ENCODE results near the gene FANCB.

The FANCB gene

GRCh38 chrX:14872851-14873675 lies at the start of gene FANCB, which contains the start of gene MOSPD2:
Gene FANCB (minus strand): TSS chrX:14873069. CDS start chrX:14865510, 7,559 bp downstream.
Gene MOSPD2 (plus strand): TSS chrX:14873421. CDS start chrX:14873529, 108 bp downstream.
- Histone ChIP-seq H3K4me3 (peak within 1 kb of the TSS; percentile 88), H3K27me3 (ENCODE audit: low read depth) (no peaks in the 10 kb centered on the region)

GRCh38 chrX:14922437-14922836 lies 49.6 kb upstream of the FANCB start:
- Histone ChIP-seq H3K4me1 (no peaks in the 10 kb centered on the region), H3K9me3 (no peaks in the 10 kb centered on the region), H3K4me3 (no peak overlapping the region), H3K36me3 (replicated peaks) (no peaks in the 10 kb centered on the region; the same call in 1 of the 2 replicates), H3K27me3 (ENCODE audit: low read depth) (no peaks in the 10 kb centered on the region)
- DNase-seq (ENCODE audit: low spot score in 2 of 2) = no peak
- in situ Hi-C loops (cut with MboI; ENCODE audit: low sequenced_read_pairs) = no loop called here

More at GRCh38 chrX:14872851-14873675, at the start of gene FANCB, which contains the start of gene MOSPD2:
- Histone ChIP-seq H3K4me1 (peaks cover 9% of the 10 kb centered on the region), H3K36me3 (replicated peaks) (peaks cover 8% of the 10 kb centered on the region), H3K9me3 (no peaks in the 10 kb centered on the region)
- in situ Hi-C loops (cut with MboI; ENCODE audit: low sequenced_read_pairs) = no loop called here
- DNase-seq (ENCODE audit: low spot score in 2 of 2) = peak; percentile 94 to 99

GRCh38 chrX:14920196-14920595 lies 47.3 kb upstream of the FANCB start:
- Histone ChIP-seq H3K4me3 (no peak overlapping the region), H3K36me3 (replicated peaks) (peaks cover 10% of the 10 kb centered on the region), H3K4me1 (no peaks in the 10 kb centered on the region), H3K27me3 (ENCODE audit: low read depth) (no peaks in the 10 kb centered on the region), H3K9me3 (no peaks in the 10 kb centered on the region)
- no peak for DNase-seq (ENCODE audit: low spot score in 2 of 2)
- in situ Hi-C loops (cut with MboI; ENCODE audit: low sequenced_read_pairs) = no loop called here

- H3K27me3 ChIP-seq (ENCODE audit: low read depth) = no peaks in the 10 kb centered on the region
- H3K4me3 ChIP-seq = no peak overlapping the region
- in situ Hi-C loops (cut with MboI; ENCODE audit: low sequenced_read_pairs) = no loop called here
- H3K36me3 ChIP-seq (replicated peaks) = peaks cover 10% of the 10 kb centered on the region
- no peaks in the 10 kb centered on the region for H3K4me1 ChIP-seq
- DNase-seq (ENCODE audit: low spot score in 2 of 2) = no peak
- H3K9me3 ChIP-seq = no peaks in the 10 kb centered on the region
Observed at GRCh38 chrX:14919407-14919806, 46.5 kb upstream of the FANCB start.

- in situ Hi-C loops (cut with MboI; ENCODE audit: low sequenced_read_pairs) = no loop called here
Observed at GRCh38 chrX:14916017-14916674, 43.3 kb upstream of the FANCB start.

GRCh38 chrX:14915596-14915995 lies 42.7 kb upstream of the FANCB start:
- H3K36me3 ChIP-seq (replicated peaks) = peaks cover 19% of the 10 kb centered on the region
- in situ Hi-C loops (cut with MboI; ENCODE audit: low sequenced_read_pairs) = no loop called here
- no peak for DNase-seq (ENCODE audit: low spot score in 2 of 2)

More at GRCh38 chrX:14916017-14916674, 43.3 kb upstream of the FANCB start:
- H3K4me1 ChIP-seq = no peaks in the 10 kb centered on the region
- no peak for DNase-seq (ENCODE audit: low spot score in 2 of 2)
- H3K9me3 ChIP-seq = no peaks in the 10 kb centered on the region
- no peak overlapping the region for H3K4me3 ChIP-seq
- H3K36me3 ChIP-seq (replicated peaks) = peaks cover 19% of the 10 kb centered on the region
- H3K27me3 ChIP-seq (ENCODE audit: low read depth) = no peaks in the 10 kb centered on the region

GRCh38 chrX:14913241-14913640 lies 40.4 kb upstream of the FANCB start:
- peaks cover 19% of the 10 kb centered on the region for H3K36me3 ChIP-seq (replicated peaks)
- in situ Hi-C loops (cut with MboI; ENCODE audit: low sequenced_read_pairs) = no loop called here
- H3K9me3 ChIP-seq = no peaks in the 10 kb centered on the region
- no peak for DNase-seq (ENCODE audit: low spot score in 2 of 2)
- H3K4me3 ChIP-seq = no peak overlapping the region
- H3K4me1 ChIP-seq = no peaks in the 10 kb centered on the region
- no peaks in the 10 kb centered on the region for H3K27me3 ChIP-seq (ENCODE audit: low read depth)

More at GRCh38 chrX:14915596-14915995, 42.7 kb upstream of the FANCB start:
- no peaks in the 10 kb centered on the region for H3K4me1 ChIP-seq
- H3K27me3 ChIP-seq (ENCODE audit: low read depth) = no peaks in the 10 kb centered on the region
- H3K9me3 ChIP-seq = no peaks in the 10 kb centered on the region
- no peak overlapping the region for H3K4me3 ChIP-seq

- Histone ChIP-seq H3K4me1 (no peaks in the 10 kb centered on the region), H3K4me3 (no peak overlapping the region), H3K27me3 (ENCODE audit: low read depth) (no peaks in the 10 kb centered on the region), H3K9me3 (no peaks in the 10 kb centered on the region), H3K36me3 (replicated peaks) (no peaks in the 10 kb centered on the region)
- in situ Hi-C loops (cut with MboI; ENCODE audit: low sequenced_read_pairs) = no loop called here
- no peak for DNase-seq (ENCODE audit: low spot score in 2 of 2)
Observed at GRCh38 chrX:14903891-14904290, 31.0 kb upstream of the FANCB start.

- DNase-seq (ENCODE audit: low spot score in 2 of 2) = no peak
- in situ Hi-C loops (cut with MboI; ENCODE audit: low sequenced_read_pairs) = no loop called here
- H3K4me1 ChIP-seq = no peaks in the 10 kb centered on the region
- H3K27me3 ChIP-seq (ENCODE audit: low read depth) = no peaks in the 10 kb centered on the region
- H3K9me3 ChIP-seq = no peaks in the 10 kb centered on the region
- no peaks in the 10 kb centered on the region for H3K36me3 ChIP-seq (replicated peaks)
- no peak overlapping the region for H3K4me3 ChIP-seq
Observed at GRCh38 chrX:14902537-14902936, 29.7 kb upstream of the FANCB start.

- DNase-seq (ENCODE audit: low spot score in 2 of 2) = no peak
- H3K9me3 ChIP-seq = no peaks in the 10 kb centered on the region
- H3K4me3 ChIP-seq = no peak overlapping the region
- H3K27me3 ChIP-seq (ENCODE audit: low read depth) = no peaks in the 10 kb centered on the region
- in situ Hi-C loops (cut with MboI; ENCODE audit: low sequenced_read_pairs) = no loop called here
- no peaks in the 10 kb centered on the region for H3K4me1 ChIP-seq
- H3K36me3 ChIP-seq (replicated peaks) = no peaks in the 10 kb centered on the region
Observed at GRCh38 chrX:14899607-14900006, 26.7 kb upstream of the FANCB start.

- Histone ChIP-seq H3K9me3 (no peaks in the 10 kb centered on the region), H3K4me1 (no peaks in the 10 kb centered on the region), H3K27me3 (ENCODE audit: low read depth) (no peaks in the 10 kb centered on the region), H3K36me3 (replicated peaks) (no peaks in the 10 kb centered on the region), H3K4me3 (no peak overlapping the region)
- in situ Hi-C loops (cut with MboI; ENCODE audit: low sequenced_read_pairs) = no loop called here
- DNase-seq (ENCODE audit: low spot score in 2 of 2) = no peak
Observed at GRCh38 chrX:14897042-14897441, 24.2 kb upstream of the FANCB start.

GRCh38 chrX:14896273-14896672 lies 23.4 kb upstream of the FANCB start:
- DNase-seq (ENCODE audit: low spot score in 2 of 2) = no peak
- in situ Hi-C loops (cut with MboI; ENCODE audit: low sequenced_read_pairs) = no loop called here
- Histone ChIP-seq H3K9me3 (no peaks in the 10 kb centered on the region), H3K4me1 (no peaks in the 10 kb centered on the region), H3K4me3 (no peak overlapping the region), H3K36me3 (replicated peaks) (no peaks in the 10 kb centered on the region), H3K27me3 (ENCODE audit: low read depth) (no peaks in the 10 kb centered on the region)

- no peaks in the 10 kb centered on the region for H3K27me3 ChIP-seq (ENCODE audit: low read depth)
- no peak overlapping the region for H3K4me3 ChIP-seq
- H3K4me1 ChIP-seq = no peaks in the 10 kb centered on the region; the same call in 1 of the 2 replicates
- in situ Hi-C loops (cut with MboI; ENCODE audit: low sequenced_read_pairs) = no loop called here
- H3K9me3 ChIP-seq = no peaks in the 10 kb centered on the region
- no peaks in the 10 kb centered on the region for H3K36me3 ChIP-seq (replicated peaks)
- DNase-seq (ENCODE audit: low spot score in 2 of 2) = no peak
Observed at GRCh38 chrX:14886252-14886651, 13.4 kb upstream of the FANCB start.

GRCh38 chrX:14884714-14885113 lies 11.8 kb upstream of the FANCB start:
- no peaks in the 10 kb centered on the region for H3K36me3 ChIP-seq (replicated peaks)
- in situ Hi-C loops (cut with MboI; ENCODE audit: low sequenced_read_pairs) = no loop called here
- H3K4me1 ChIP-seq = no peaks in the 10 kb centered on the region; the same call in 1 of the 2 replicates
- no peak for DNase-seq (ENCODE audit: low spot score in 2 of 2)
- no peaks in the 10 kb centered on the region for H3K27me3 ChIP-seq (ENCODE audit: low read depth)
- H3K9me3 ChIP-seq = no peaks in the 10 kb centered on the region
- H3K4me3 ChIP-seq = no peak overlapping the region

All from HAP-1 (cell line).